ENCODE results near the gene MAP3K9.

Gene MAP3K9

DNA sequence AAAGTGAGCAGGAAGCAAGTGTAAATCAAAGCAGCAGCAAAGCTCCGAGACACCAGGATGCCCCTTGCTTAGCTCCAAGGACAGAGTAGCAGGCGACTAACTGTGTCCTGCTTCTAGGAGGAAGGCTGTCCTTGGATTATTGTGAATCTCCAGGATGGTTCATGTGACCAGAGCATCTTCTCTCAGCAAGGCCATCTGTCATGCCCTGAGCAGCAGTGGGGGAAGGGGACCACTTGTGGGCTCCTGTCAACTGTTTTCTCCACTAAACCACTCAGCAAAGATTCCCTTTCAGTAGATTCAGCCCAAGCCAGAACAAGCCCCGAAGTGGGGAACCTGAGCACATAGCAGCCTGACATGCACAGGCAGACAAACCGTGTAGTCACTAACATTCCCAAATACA is 19.4 kb downstream of the MAP3K9 start:
- in situ Hi-C loops (cut with MboI; ENCODE audit: low sequenced_read_pairs): no loop called here

DNA sequence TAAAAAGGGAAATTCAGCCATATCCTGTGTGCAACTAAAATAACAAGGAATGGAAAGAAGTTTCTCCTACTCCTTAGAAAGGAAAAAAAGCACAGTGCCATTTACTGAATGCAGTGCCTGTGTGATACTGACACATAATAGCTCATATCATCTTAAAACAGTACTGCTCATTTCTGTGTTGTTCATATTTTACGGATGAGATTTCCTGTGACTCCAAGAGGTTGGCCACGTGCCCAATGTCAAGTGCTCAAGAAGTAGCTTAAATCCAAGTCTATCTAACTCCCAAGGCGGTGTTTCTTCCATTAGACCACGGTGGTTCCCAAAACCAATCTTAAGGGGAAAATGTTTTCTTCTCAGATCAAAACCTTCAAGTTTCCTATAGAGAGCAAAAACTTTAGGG is 20.0 kb downstream of the MAP3K9 start:
- in situ Hi-C loops (cut with MboI; ENCODE audit: low sequenced_read_pairs): no loop called here

GRCh38 chr14:70788898-70789297 is 20.4 kb downstream of the MAP3K9 start:
- in situ Hi-C loops (cut with MboI; ENCODE audit: low sequenced_read_pairs): no loop called here

DNA sequence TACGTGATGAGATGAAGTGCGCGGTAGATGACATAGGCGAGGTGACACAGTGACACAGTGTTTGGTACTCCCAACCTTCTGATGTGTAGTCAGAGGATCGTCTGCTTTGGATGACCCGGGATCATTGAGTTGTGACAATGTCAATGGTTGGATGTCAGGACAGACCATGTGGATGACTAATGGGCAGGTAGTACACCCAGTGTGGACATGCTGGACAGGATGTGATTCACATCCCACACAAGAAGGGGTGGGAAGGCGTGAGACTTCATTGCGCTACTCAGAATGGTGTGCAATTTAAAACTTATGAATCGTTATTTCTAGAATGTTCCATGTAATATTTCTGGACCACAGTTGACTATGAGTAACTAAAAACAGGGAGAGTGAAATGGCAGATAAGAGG is 23.8 kb downstream of the MAP3K9 start:
- in situ Hi-C loops (cut with MboI; ENCODE audit: low sequenced_read_pairs): no loop called here

DNA sequence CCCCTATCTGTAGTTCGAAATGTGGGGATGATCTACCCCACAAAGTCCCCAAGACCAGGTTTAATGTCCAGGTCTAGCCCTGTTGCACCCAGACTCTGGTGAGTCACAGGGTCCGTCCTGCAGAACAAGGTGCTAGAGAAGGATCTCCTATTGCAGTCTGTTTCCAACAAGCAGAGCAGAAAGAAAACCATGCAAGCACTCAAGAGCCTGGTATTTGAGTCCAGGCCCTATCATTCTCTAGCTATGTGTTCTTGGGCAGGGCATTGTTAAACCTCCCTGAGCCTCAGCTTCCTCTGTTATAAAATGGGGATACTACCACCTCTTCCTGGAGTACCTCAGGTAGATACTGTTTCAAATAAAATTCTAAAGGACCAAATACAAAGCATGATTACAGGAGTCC is 24.4 kb downstream of the MAP3K9 start:
- in situ Hi-C loops (cut with MboI; ENCODE audit: low sequenced_read_pairs): no loop called here

GRCh38 chr14:70782361-70782760 is 27.0 kb downstream of the MAP3K9 start:
- in situ Hi-C loops (cut with MboI; ENCODE audit: low sequenced_read_pairs): no loop called here

DNA sequence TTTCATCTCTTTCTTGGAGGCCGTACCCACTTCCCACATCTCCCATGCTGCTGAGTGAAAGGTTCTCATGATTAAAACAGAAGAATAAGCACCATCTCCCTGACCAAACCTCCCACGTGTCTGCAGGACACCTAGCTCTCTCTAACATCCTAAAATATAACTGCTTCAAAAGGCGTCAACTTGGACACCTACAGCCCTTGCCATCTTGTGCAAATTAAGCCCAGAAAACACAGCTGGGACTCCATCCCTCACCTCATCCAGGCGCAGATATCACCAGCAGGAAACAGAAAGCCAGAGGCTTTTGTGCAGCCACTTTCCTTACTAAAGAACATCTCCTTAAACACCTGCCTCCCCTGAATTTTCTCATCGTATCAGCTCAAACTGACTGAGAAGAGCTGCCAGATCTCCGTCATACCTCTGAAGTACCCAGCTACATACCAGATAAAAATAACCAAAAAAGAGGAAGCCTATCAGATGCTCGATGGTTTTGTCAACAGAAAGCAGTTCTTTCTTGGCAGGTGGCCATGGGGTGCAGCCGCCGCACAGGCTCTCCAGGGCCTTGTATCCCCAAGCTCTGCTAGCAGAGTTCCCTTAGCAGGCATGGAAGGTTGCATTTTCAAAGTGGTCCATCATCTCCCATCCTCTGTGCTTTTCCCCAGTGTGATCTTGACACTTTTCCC is 28.8 kb downstream of the MAP3K9 start:
- in situ Hi-C loops (cut with MboI; ENCODE audit: low sequenced_read_pairs): no loop called here

DNA sequence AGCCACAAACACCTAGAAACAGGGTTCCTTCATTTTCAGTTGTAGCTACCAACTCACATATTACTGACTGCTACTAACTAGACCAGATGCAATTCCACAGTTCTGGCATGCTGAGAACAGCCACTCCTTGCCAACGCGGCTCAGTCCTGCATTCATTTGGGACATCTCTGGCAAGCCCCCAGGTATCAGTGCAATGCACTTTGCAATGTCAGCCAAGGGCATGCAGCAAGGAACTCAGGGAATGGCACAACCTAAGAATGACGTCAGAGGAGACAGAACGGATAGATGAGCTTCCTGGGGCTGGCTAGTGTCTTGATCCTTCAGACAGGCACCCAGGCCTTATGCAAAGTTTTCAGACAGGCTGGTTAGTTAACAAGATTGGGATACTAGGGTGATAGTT is 29.6 kb downstream of the MAP3K9 start:
- in situ Hi-C loops (cut with MboI; ENCODE audit: low sequenced_read_pairs): no loop called here

GRCh38 chr14:70776197-70776596 is 33.1 kb downstream of the MAP3K9 start:
- in situ Hi-C loops (cut with MboI; ENCODE audit: low sequenced_read_pairs): no loop called here

DNA sequence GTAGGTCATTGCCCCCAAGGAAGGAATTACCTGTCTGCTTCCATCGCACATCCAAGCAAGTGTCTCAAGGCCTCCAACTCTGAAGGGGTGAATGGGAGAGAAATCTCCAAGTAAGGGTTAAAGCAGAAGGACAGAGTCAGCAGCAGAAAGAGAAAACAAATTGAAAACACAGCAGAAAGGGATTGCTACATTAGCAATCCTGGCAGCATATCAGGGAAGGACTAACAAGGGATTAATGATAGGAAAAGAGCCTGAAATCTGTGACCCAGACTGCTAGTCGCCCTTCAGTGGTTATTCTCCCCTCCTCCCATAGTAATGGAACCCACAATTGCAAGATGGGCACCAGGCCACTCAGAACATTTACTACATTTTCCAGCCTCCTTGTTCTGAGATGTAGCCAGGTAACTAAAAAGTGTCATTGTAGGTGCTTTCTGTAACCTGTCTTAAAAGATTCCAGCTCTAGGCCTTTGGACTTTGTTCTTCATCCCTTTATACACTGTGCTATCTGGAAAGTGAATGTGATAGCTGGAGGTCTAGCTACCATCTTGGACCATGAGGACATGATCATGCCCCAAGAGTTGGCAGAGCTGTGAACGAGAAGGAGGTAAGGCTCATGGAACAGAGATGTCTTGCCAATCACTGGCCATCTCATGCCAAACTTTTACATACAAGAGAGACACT is 36.0 kb downstream of the MAP3K9 start:
- in situ Hi-C loops (cut with MboI; ENCODE audit: low sequenced_read_pairs): no loop called here

DNA sequence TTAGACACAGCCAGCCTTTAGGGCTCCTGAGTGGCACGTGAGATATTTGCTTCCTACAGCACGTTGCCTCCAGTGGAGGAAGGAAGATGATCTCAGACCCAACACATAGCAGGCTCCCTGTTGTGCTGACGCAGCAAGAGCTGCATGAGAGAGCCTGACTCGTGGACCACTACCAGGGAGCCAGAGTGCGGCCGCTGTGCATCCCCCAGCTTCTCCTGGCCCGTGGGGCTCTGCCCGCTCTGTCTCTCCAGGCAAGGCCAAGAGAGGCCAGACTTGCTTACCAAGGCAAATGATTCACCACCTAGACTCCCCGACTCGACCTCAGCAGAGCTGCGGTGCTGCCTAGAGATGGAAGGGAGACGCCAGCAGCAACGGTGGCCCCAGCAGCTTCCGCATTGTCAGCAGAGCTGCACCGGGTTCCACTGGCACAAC is 37.5 kb downstream of the MAP3K9 start:
- in situ Hi-C loops (cut with MboI; ENCODE audit: low sequenced_read_pairs): no loop called here

DNA sequence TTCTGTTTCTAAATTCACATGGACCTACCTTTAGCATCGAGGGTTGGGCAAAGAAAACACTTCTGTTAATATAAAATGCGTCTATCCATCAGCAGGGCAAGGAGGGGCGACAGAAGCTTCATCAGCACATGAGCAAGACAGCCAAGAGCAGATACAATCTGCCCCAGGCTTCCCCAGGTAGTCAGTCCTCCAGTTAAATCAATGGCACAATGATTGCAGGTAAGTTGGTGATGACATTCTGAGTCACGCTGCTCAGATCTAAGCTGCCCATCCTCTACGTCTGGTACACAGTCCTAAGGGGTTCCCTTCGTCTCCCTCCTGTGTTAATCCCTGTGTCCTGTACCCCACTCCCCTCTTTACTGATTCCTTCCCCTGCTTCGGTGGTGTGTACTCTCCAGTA is 38.8 kb downstream of the MAP3K9 start:
- in situ Hi-C loops (cut with MboI; ENCODE audit: low sequenced_read_pairs): no loop called here

- in situ Hi-C loops (cut with MboI; ENCODE audit: low sequenced_read_pairs): no loop called here
These were observed 49.9 kb downstream of the MAP3K9 start for GRCh38 chr14:70759398-70759797.

DNA sequence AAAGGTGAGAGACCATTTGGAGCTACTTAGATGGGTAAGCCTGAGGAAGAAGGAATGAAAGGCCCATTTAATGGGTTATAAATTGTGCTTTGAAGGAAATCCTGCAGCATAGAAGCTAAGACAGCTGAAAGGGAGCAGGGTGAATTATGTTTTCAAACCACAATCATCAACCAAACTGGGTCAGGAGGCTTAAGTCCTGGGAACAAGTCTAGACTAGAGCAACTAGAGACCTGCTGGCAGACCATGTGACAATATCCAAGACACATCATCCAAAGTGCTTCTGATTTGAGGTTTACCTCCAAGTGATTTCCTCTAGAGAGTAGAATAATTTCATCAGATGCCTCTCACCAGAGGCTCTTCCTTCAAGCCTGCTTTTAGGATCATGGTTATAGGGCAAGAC is 53.7 kb downstream of the MAP3K9 start:
- in situ Hi-C loops (cut with MboI; ENCODE audit: low sequenced_read_pairs): no loop called here

DNA sequence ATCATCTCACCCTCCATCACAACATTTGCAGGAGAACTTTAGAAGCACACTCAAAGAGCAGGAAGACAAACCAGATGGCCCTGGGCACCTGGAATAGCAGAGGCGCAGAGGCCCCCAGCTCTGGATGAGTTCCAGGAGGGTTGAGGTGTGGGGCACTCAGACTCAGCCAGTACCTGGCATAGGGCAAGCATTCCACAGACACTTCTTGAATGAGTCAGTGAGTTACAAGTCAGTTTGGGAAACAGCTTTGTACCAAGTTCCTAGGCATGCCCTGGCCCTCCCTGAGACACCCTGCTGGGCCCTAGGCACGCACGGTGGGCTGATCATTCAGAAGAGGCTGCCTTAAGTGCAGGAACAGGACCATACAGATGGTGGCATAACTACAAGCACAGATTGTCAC is 54.3 kb downstream of the MAP3K9 start:
- in situ Hi-C loops (cut with MboI; ENCODE audit: low sequenced_read_pairs): no loop called here

DNA sequence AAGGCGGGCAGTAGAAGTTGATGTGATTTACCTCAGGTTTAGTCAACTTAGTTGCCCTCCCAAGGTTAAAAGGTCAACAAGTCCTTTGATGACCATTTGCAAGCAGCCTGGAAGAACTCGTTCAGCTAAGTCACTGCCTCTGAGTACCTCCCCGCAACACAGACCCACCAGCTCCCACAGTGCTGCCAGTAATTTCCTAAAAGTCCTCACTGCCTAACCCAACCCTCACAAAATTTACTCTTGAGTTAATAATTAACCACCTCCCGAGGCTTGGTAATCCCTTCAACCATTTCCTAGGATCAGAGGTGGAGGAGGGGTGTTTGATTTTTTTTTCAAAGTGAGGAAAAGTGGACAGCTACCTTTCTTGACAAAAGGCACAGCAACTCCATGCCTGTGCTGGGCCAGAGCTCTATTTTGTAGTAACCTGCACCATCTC is 55.8 kb downstream of the MAP3K9 start:
- in situ Hi-C loops (cut with MboI; ENCODE audit: low sequenced_read_pairs): no loop called here

GRCh38 chr14:70748422-70748821 is 60.9 kb downstream of the MAP3K9 start:
- in situ Hi-C loops (cut with MboI; ENCODE audit: low sequenced_read_pairs): no loop called here

- in situ Hi-C loops (cut with MboI; ENCODE audit: low sequenced_read_pairs): no loop called here
These were observed 64.7 kb downstream of the MAP3K9 start for GRCh38 chr14:70744641-70745040.

DNA sequence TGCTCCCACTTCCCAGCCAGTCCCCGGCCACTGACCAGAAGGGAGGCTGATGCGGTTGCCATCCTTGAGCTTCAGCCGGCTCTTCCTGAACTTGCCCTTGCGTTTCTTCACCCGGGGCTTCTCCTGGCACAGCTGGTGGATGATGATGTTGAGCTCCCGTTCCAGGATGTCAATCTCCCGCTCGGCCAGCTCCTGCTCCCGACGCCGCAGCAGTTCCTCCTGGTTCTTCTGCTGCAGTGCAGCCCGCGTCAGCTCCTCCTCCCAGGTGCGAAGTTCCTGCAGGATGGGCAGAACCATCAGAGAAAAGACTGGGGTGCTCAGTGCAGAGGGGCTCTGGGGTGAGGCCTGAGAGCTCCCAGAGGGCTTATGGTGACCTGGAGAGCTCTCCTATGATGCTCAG is 67.0 kb downstream of the MAP3K9 start:
- in situ Hi-C loops (cut with MboI; ENCODE audit: low sequenced_read_pairs): no loop called here

- in situ Hi-C loops (cut with MboI; ENCODE audit: low sequenced_read_pairs): no loop called here
These were observed 67.8 kb downstream of the MAP3K9 start for GRCh38 chr14:70741482-70741881.

GRCh38 chr14:70735043-70735442 is 74.3 kb downstream of the MAP3K9 start:
- in situ Hi-C loops (cut with MboI; ENCODE audit: low sequenced_read_pairs): no loop called here

GRCh38 chr14:70731447-70732239 is 77.7 kb downstream of the MAP3K9 start:
- in situ Hi-C loops (cut with MboI; ENCODE audit: low sequenced_read_pairs): no loop called here

All from HL-60/S4 treated with phorbol 12-myristate 13-acetate at 8.2 ng/mL for 4 days and 3 days (cell line).